ENCODE results near the gene NRG2.

GRCh38 chr5:139950436-139950835 is 92.7 kb downstream of the NRG2 start:
- TF ChIP-seq, protein P1, sequence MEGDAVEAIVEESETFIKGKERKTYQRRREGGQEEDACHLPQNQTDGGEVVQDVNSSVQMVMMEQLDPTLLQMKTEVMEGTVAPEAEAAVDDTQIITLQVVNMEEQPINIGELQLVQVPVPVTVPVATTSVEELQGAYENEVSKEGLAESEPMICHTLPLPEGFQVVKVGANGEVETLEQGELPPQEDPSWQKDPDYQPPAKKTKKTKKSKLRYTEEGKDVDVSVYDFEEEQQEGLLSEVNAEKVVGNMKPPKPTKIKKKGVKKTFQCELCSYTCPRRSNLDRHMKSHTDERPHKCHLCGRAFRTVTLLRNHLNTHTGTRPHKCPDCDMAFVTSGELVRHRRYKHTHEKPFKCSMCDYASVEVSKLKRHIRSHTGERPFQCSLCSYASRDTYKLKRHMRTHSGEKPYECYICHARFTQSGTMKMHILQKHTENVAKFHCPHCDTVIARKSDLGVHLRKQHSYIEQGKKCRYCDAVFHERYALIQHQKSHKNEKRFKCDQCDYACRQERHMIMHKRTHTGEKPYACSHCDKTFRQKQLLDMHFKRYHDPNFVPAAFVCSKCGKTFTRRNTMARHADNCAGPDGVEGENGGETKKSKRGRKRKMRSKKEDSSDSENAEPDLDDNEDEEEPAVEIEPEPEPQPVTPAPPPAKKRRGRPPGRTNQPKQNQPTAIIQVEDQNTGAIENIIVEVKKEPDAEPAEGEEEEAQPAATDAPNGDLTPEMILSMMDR (IDR thresholded peaks at IDR 0.05; ENCODE audit: low read depth, low read length, poor library complexity, severe bottlenecking) = no peak
- no peak for TF ChIP-seq EZH2phosphoT487 (IDR thresholded peaks at IDR 0.05; ENCODE audit: borderline replicate concordance, low read length)
